NCI-H2171 treated with DMSO at 0.1 percent for 48 hours (cell line): ENCODE data around the gene PTPN1.
A peak's percentile ranks its signal among the peaks of the same experiment; 100 is the strongest.

Source experiments
- DNase-seq: peaks from one replicate; lab custom pipeline; 2025; lab: John Stamatoyannopoulos, UW

The PTPN1 gene

GRCh38 chr20:50513169-50514034 is 3.2 kb downstream of the PTPN1 start:
- no peak for DNase-seq

GRCh38 chr20:50514035-50514337 is 3.8 kb downstream of the PTPN1 start:
- no peak for DNase-seq

GRCh38 chr20:50514750-50515149 is 4.6 kb downstream of the PTPN1 start:
- DNase-seq = no peak

GRCh38 chr20:50515471-50516106 is 5.4 kb downstream of the PTPN1 start:
- no peak for DNase-seq

- no peak for DNase-seq
Observed at GRCh38 chr20:50516180-50516934, 6.2 kb downstream of the PTPN1 start.

GRCh38 chr20:50516935-50517816 is 7.0 kb downstream of the PTPN1 start:
- no peak for DNase-seq

GRCh38 chr20:50517817-50518154 is 7.6 kb downstream of the PTPN1 start:
- DNase-seq = no peak

- no peak for DNase-seq
Observed at GRCh38 chr20:50518270-50518721, 8.1 kb downstream of the PTPN1 start.

GRCh38 chr20:50519036-50519762 is 9.0 kb downstream of the PTPN1 start:
- DNase-seq = no peak

- DNase-seq = no peak
Observed at GRCh38 chr20:50520222-50520880, 10.2 kb downstream of the PTPN1 start.

- DNase-seq = no peak
Observed at GRCh38 chr20:50521221-50522052, 11.3 kb downstream of the PTPN1 start.

GRCh38 chr20:50522053-50522674 is 12.0 kb downstream of the PTPN1 start:
- DNase-seq = no peak

- peak; percentile 41 for DNase-seq
Observed at GRCh38 chr20:50523552-50524167, 13.5 kb downstream of the PTPN1 start.

GRCh38 chr20:50525681-50526080 is 15.5 kb downstream of the PTPN1 start:
- DNase-seq = no peak

- peak; percentile 34 for DNase-seq
Observed at GRCh38 chr20:50526403-50526989, 16.3 kb downstream of the PTPN1 start.

- DNase-seq = no peak
Observed at GRCh38 chr20:50527068-50527605, 17.0 kb downstream of the PTPN1 start.

GRCh38 chr20:50528129-50528528 is 17.9 kb downstream of the PTPN1 start:
- no peak for DNase-seq

GRCh38 chr20:50528804-50529351 is 18.7 kb downstream of the PTPN1 start:
- no peak for DNase-seq
